Spleen (tissue), 11 donors: ENCODE measurements around the gene TEAD1. TPM values are rescaled to one million over a fixed set of nuclear protein-coding genes. Genes with fewer than 3 reads are reported as not detected.
A peak's percentile ranks its signal among the peaks of the same experiment; 100 is the strongest.

Experiments used
- DNase-seq: peaks from one replicate; pipeline ENCODE4 v3.0.0-alpha.2; 2020
- H3K27ac ChIP-seq, 8 donors: fragments of 200-600 bp; sonication (generic) in 7 of 8; 1 replicate in 4 of 8; 2 replicates in 4 of 8; pipeline versions ENCODE4 v1.5.0 to v1.8.0; 2016 to 2021; ENCODE audit warnings: inconsistent platforms in 4 of 8, mild to moderate bottlenecking in 4 of 8, moderate library complexity in 1 of 8
- H3K27me3 ChIP-seq, 7 donors: fragments of 200-600 bp; sonication (generic) in 6 of 7; replicated peaks in 1 of 7; 1 replicate in 4 of 7; 2 replicates in 3 of 7; pipeline versions ENCODE4 v1.5.0 to v1.8.0; 2016 to 2021; ENCODE audit warnings: inconsistent platforms in 3 of 7, mild to moderate bottlenecking in 1 of 7
- H3K36me3 ChIP-seq, 6 donors: fragments of 200-600 bp; sonication (generic) in 5 of 6; 1 replicate in 4 of 6; 2 replicates in 2 of 6; pipeline versions ENCODE4 v1.5.0 to v1.8.0; 2016 to 2021; ENCODE audit warnings: inconsistent platforms in 2 of 6
- H3K4me1 ChIP-seq, 6 donors: fragments of 200-600 bp; sonication (generic) in 5 of 6; 1 replicate in 3 of 6; 2 replicates in 3 of 6; pipeline versions ENCODE4 v1.5.0 to v1.8.0; 2016 to 2021; ENCODE audit warnings: inconsistent platforms in 3 of 6
- H3K4me3 ChIP-seq, 8 donors: fragments of 200-600 bp; sonication (generic) in 7 of 8; 1 replicate in 4 of 8; 2 replicates in 4 of 8; pipeline versions ENCODE4 v1.5.0 to v1.8.0; 2016 to 2021; ENCODE audit warnings: inconsistent platforms in 4 of 8, mild to moderate bottlenecking in 4 of 8, moderate library complexity in 2 of 8
- H3K9me3 ChIP-seq, 8 donors: fragments of 200-600 bp; sonication (generic) in 7 of 8; 1 replicate in 4 of 8; 2 replicates in 4 of 8; pipeline versions ENCODE4 v1.5.0 to v1.8.0; 2016 to 2021; ENCODE audit warnings: inconsistent platforms in 4 of 8
- CTCF ChIP-seq, 11 experiments: fragments of 200-600 bp in 7 of 11; fragments of 450-650 bp in 4 of 11; sonication (generic) in 4 of 11; IDR thresholded peaks in 8 of 11; conservative IDR thresholded peaks in 3 of 11; 1 replicate in 7 of 11; 2 replicates in 4 of 11; pipeline versions ENCODE4 v1.4.0 to v1.8.0; 2016 to 2021; ENCODE audit warnings: antibody characterized with exemption in 11 of 11, inconsistent platforms in 4 of 11, mild to moderate bottlenecking in 1 of 11
- POLR2A ChIP-seq, 3 donors: fragments of 450-650 bp; IDR thresholded peaks; one replicate each; pipeline ENCODE4 v1.5.1; 2017; ENCODE audit warnings: antibody characterized with exemption in 3 of 3, mild to moderate bottlenecking in 1 of 3
- POLR2AphosphoS5 ChIP-seq, 3 donors: sonication (generic); formaldehyde crosslinking; IDR thresholded peaks; one replicate each; pipeline ENCODE4 v1.5.1; 2017; ENCODE audit warnings: antibody characterized with exemption in 3 of 3
- WGBS, 5 donors: extraction: QIAGEN DNeasy Blood & Tissue Kit in 3 of 5; methylation state at CpG; one replicate each; pipeline versions ENCODE4 v1.1.5 to v1.1.7; 2013 to 2018; 5-methylcytosine and 5-hydroxymethylcytosine counted together
- intact Hi-C: fragments of 100-400 bp; cut with DNase I; formaldehyde crosslinking; loops from one replicate; pipeline ENCODE4 v1.15.0; 2023; ENCODE audit warnings: low total_unique reads
- polyA plus RNA-seq, 3 donors: library from polyadenylated mRNA; stranded (reverse); fragments of 200-250 nt; gene quantifications; one replicate each; pipeline ENCODE4 v1.2.1, GENCODE V29; 2013
- total RNA-seq, 7 donors: library from RNA; depleted of rRNA in 3 of 7; stranded (reverse); fragments of >200 nt in 3 of 7; fragmentation: NEBNext Ultra II Directional in 4 of 7; extraction: Animal tissue kit (Norgen Biotek cat#: 25700) in 4 of 7; gene quantifications; one replicate each; pipeline versions ENCODE4 v1.1.0 to v1.2.1, GENCODE V29; 2016 to 2021
- donor health status: healthy with polysubstance abuse.
- donor health status: DM: no; HTN: no; CAD: no; lungs with moderate emphysema.
- donor health status: DM: no; HTN: no; CAD: no.
- donor health status: Bipolar disorder and iron deficiency.
- donor health status: healthy.
- donor health status: DM: no; HTN: no; CAD: no.
- donor health status: DM: yes; HTN: yes; CAD: no.

TEAD1 gene
- total and polyA plus RNA-seq, 10 donors, result 0.93 to 46.0 (median 18.6) TPM

GRCh38 chr11:12721816-12722604 is 47.8 kb downstream of the TEAD1 start:
- H3K27ac ChIP-seq, result no peak overlapping the region
- intact Hi-C loops, result no loop called here
- H3K4me3 ChIP-seq, result no peak overlapping the region
- no peaks in the 10 kb centered on the region for H3K9me3 ChIP-seq
- no peaks in the 10 kb centered on the region for H3K36me3 ChIP-seq
- peaks cover 0 to 14% (median 0%) of the 10 kb centered on the region in 6 donors for H3K4me1 ChIP-seq
- peaks cover 0 to 54% (median 0%) of the 10 kb centered on the region in 7 donors for H3K27me3 ChIP-seq
- no peak for TF ChIP-seq POLR2A (IDR thresholded peaks at IDR 0.05)
- TF ChIP-seq POLR2AphosphoS5 (IDR thresholded peaks at IDR 0.05), result no peak
- TF ChIP-seq CTCF (IDR thresholded peaks at IDR 0.05 in 8 of 11, conservative IDR thresholded peaks at IDR 0.05 in 3 of 11), result no peak
- no peak for DNase-seq
- WGBS, 5 donors, result 60 to 80% (median 74%) methylated on average over 6 to 7 of the region's 7 CpGs

GRCh38 chr11:12723421-12724300 is 49.4 kb downstream of the TEAD1 start:
- Histone ChIP-seq H3K36me3 (no peaks in the 10 kb centered on the region), H3K27me3 (peaks cover 0 to 48% (median 0%) of the 10 kb centered on the region in 7 donors), H3K27ac (peak overlapping the region in 2 of 8 donors; percentile 7 to 44), H3K9me3 (no peaks in the 10 kb centered on the region), H3K4me3 (no peak overlapping the region), H3K4me1 (peaks cover 0 to 9% (median 0%) of the 10 kb centered on the region in 6 donors)
- intact Hi-C loops, result no loop called here
- 59 to 62% (median 60%) methylated on average over 13 of the region's 13 CpGs for WGBS, 5 donors
- no peak for DNase-seq
- no peak for TF ChIP-seq POLR2AphosphoS5 (IDR thresholded peaks at IDR 0.05)
- no peak for TF ChIP-seq POLR2A (IDR thresholded peaks at IDR 0.05)
- TF ChIP-seq CTCF (IDR thresholded peaks at IDR 0.05 in 8 of 11, conservative IDR thresholded peaks at IDR 0.05 in 3 of 11), result no peak

- Histone ChIP-seq H3K27me3 (peaks cover 0 to 41% (median 0%) of the 10 kb centered on the region in 7 donors), H3K4me1 (peaks cover 0 to 9% (median 0%) of the 10 kb centered on the region in 6 donors), H3K36me3 (no peaks in the 10 kb centered on the region), H3K27ac (peak overlapping the region in 5 of 8 donors; percentile 14 to 44 (median 36)), H3K9me3 (no peaks in the 10 kb centered on the region), H3K4me3 (no peak overlapping the region)
- WGBS, 5 donors, result 74 to 80% (median 75%) methylated on average over 14 of the region's 14 CpGs
- no peak for DNase-seq
- no peak for TF ChIP-seq CTCF (IDR thresholded peaks at IDR 0.05 in 8 of 11, conservative IDR thresholded peaks at IDR 0.05 in 3 of 11)
- TF ChIP-seq POLR2A (IDR thresholded peaks at IDR 0.05), result no peak
- TF ChIP-seq POLR2AphosphoS5 (IDR thresholded peaks at IDR 0.05), result no peak
- intact Hi-C loops, result no loop called here
Observed at GRCh38 chr11:12724301-12725054, 50.3 kb downstream of the TEAD1 start.
